Mucosa of stomach (tissue), 1 donor: Measurements from ENCODE around the gene HS3ST5.
"Not testable (repeated sequence)": the region's sequence is repeated elsewhere in the genome, so short reads cannot be mapped to it uniquely, and the experiment has no call there.

ENCODE experiments used
- H3K27me3 ChIP-seq: one replicate; pipeline ENCODE4 v1.7.0; 2013; ENCODE audit warnings: mild to moderate bottlenecking, low read length; ENCODE audit not compliant: control insufficient read depth, insufficient read depth
- H3K36me3 ChIP-seq: one replicate; pipeline ENCODE4 v1.7.0; 2013; ENCODE audit warnings: low read length; ENCODE audit not compliant: control insufficient read depth, insufficient read depth
- H3K4me1 ChIP-seq: one replicate; pipeline ENCODE4 v1.7.0; 2013; ENCODE audit warnings: mild to moderate bottlenecking, low read length; ENCODE audit not compliant: control insufficient read depth, insufficient read depth
- H3K4me3 ChIP-seq: one replicate; pipeline ENCODE4 v1.7.0; 2013; ENCODE audit warnings: low read length
- H3K9ac ChIP-seq: one replicate; pipeline ENCODE4 v1.7.0; 2013; ENCODE audit warnings: mild to moderate bottlenecking, low read length, moderate library complexity
- H3K9me3 ChIP-seq: one replicate; pipeline ENCODE4 v1.7.0; 2013; ENCODE audit warnings: mild to moderate bottlenecking, low read length, moderate library complexity; ENCODE audit not compliant: control insufficient read depth
- donor health status: Pancreatic carcinoma.

Gene HS3ST5

GRCh38 chr6:114323784-114324183, 19.0 kb downstream of the HS3ST5 start:
- Histone ChIP-seq H3K36me3 (no peaks in the 10 kb centered on the region), H3K9ac (no peak overlapping the region), H3K4me1 (no peaks in the 10 kb centered on the region), H3K4me3 (no peak overlapping the region), H3K27me3 (no peaks in the 10 kb centered on the region), H3K9me3 (no peaks in the 10 kb centered on the region)

- no peaks in the 10 kb centered on the region for H3K4me1 ChIP-seq
- no peaks in the 10 kb centered on the region for H3K36me3 ChIP-seq
- no peak overlapping the region for H3K4me3 ChIP-seq
- H3K27me3 ChIP-seq: no peaks in the 10 kb centered on the region
- no peaks in the 10 kb centered on the region for H3K9me3 ChIP-seq
- H3K9ac ChIP-seq: no peak overlapping the region
Measured at GRCh38 chr6:114319749-114320148, 23.1 kb downstream of the HS3ST5 start.

- H3K4me3 ChIP-seq: no peak overlapping the region
- H3K36me3 ChIP-seq: no peaks in the 10 kb centered on the region
- H3K27me3 ChIP-seq: no peaks in the 10 kb centered on the region
- no peak overlapping the region for H3K9ac ChIP-seq
- no peaks in the 10 kb centered on the region for H3K4me1 ChIP-seq
- H3K9me3 ChIP-seq: no peaks in the 10 kb centered on the region
Measured at GRCh38 chr6:114315831-114316595, 26.8 kb downstream of the HS3ST5 start.

GRCh38 chr6:114313816-114314215, 29.0 kb downstream of the HS3ST5 start:
- not testable (repeated sequence) for H3K4me3 ChIP-seq, H3K4me1 ChIP-seq, H3K9me3 ChIP-seq, H3K36me3 ChIP-seq, H3K27me3 ChIP-seq, H3K9ac ChIP-seq

GRCh38 chr6:114312931-114313330, 29.9 kb downstream of the HS3ST5 start:
- Histone ChIP-seq H3K9me3 (no peaks in the 10 kb centered on the region), H3K4me3 (no peak overlapping the region), H3K27me3 (no peaks in the 10 kb centered on the region), H3K4me1 (no peaks in the 10 kb centered on the region), H3K36me3 (no peaks in the 10 kb centered on the region), H3K9ac (no peak overlapping the region)

- H3K9me3 ChIP-seq: no peaks in the 10 kb centered on the region
- no peaks in the 10 kb centered on the region for H3K4me1 ChIP-seq
- no peak overlapping the region for H3K9ac ChIP-seq
- H3K36me3 ChIP-seq: no peaks in the 10 kb centered on the region
- H3K27me3 ChIP-seq: no peaks in the 10 kb centered on the region
- H3K4me3 ChIP-seq: no peak overlapping the region
Measured at GRCh38 chr6:114310053-114310452, 32.8 kb downstream of the HS3ST5 start.

- no peaks in the 10 kb centered on the region for H3K4me1 ChIP-seq
- no peaks in the 10 kb centered on the region for H3K27me3 ChIP-seq
- no peak overlapping the region for H3K9ac ChIP-seq
- H3K36me3 ChIP-seq: no peaks in the 10 kb centered on the region
- H3K4me3 ChIP-seq: no peak overlapping the region
- no peaks in the 10 kb centered on the region for H3K9me3 ChIP-seq
Measured at GRCh38 chr6:114304304-114304887, 38.4 kb downstream of the HS3ST5 start.

GRCh38 chr6:114301596-114302219, 41.1 kb downstream of the HS3ST5 start:
- Histone ChIP-seq H3K9ac (no peak overlapping the region), H3K9me3 (no peaks in the 10 kb centered on the region), H3K4me1 (no peaks in the 10 kb centered on the region), H3K27me3 (no peaks in the 10 kb centered on the region), H3K36me3 (no peaks in the 10 kb centered on the region), H3K4me3 (no peak overlapping the region)

GRCh38 chr6:114297135-114297534, 45.7 kb downstream of the HS3ST5 start:
- Histone ChIP-seq H3K4me3 (no peak overlapping the region), H3K27me3 (no peaks in the 10 kb centered on the region), H3K36me3 (no peaks in the 10 kb centered on the region), H3K9ac (no peak overlapping the region), H3K4me1 (no peaks in the 10 kb centered on the region), H3K9me3 (no peaks in the 10 kb centered on the region)

- Histone ChIP-seq H3K36me3 (no peaks in the 10 kb centered on the region), H3K27me3 (no peaks in the 10 kb centered on the region), H3K4me3 (no peak overlapping the region), H3K9ac (no peak overlapping the region), H3K9me3 (no peaks in the 10 kb centered on the region), H3K4me1 (no peaks in the 10 kb centered on the region)
Measured at GRCh38 chr6:114292431-114292830, 50.4 kb downstream of the HS3ST5 start.

- Histone ChIP-seq H3K4me3 (no peak overlapping the region), H3K9ac (no peak overlapping the region), H3K27me3 (no peaks in the 10 kb centered on the region), H3K4me1 (no peaks in the 10 kb centered on the region), H3K9me3 (no peaks in the 10 kb centered on the region), H3K36me3 (no peaks in the 10 kb centered on the region)
Measured at GRCh38 chr6:114291428-114291827, 51.4 kb downstream of the HS3ST5 start.

- Histone ChIP-seq H3K4me1 (no peaks in the 10 kb centered on the region), H3K36me3 (no peaks in the 10 kb centered on the region), H3K9ac (no peak overlapping the region), H3K27me3 (no peaks in the 10 kb centered on the region), H3K9me3 (no peaks in the 10 kb centered on the region), H3K4me3 (no peak overlapping the region)
Measured at GRCh38 chr6:114290864-114291263, 52.0 kb downstream of the HS3ST5 start.
